ENCODE results near the gene ATP7B. TPM values are rescaled to one million over a fixed set of nuclear protein-coding genes. Genes with fewer than 3 reads are reported as not detected.

Gene ATP7B
- total RNA-seq, 1 donor from 2014 or later: 0.91 TPM

- Mint-ChIP-seq H3K27ac (no peak overlapping the region), H3K4me1 (ENCODE audit: low read depth) (no peaks in the 10 kb centered on the region), H3K4me3 (ENCODE audit: low read depth) (no peak overlapping the region), H3K36me3 (ENCODE audit: low read depth) (no peaks in the 10 kb centered on the region), H3K9me3 (no peaks in the 10 kb centered on the region), H3K27me3 (ENCODE audit: low read depth) (peaks cover 26% of the 10 kb centered on the region)
- no peak for DNase-seq (ENCODE audit: low spot score)
- intact Hi-C loops (cut with micrococcal nuclease): no loop called here
Measured at GRCh38 chr13:52003541-52003940, 7.7 kb downstream of the ATP7B start.

GRCh38 chr13:52002361-52002760 is 8.9 kb downstream of the ATP7B start:
- intact Hi-C loops (cut with micrococcal nuclease): no loop called here
- peaks cover 22% of the 10 kb centered on the region for H3K27me3 Mint-ChIP-seq (ENCODE audit: low read depth)
- H3K4me1 Mint-ChIP-seq (ENCODE audit: low read depth): no peaks in the 10 kb centered on the region
- no peak overlapping the region for H3K4me3 Mint-ChIP-seq (ENCODE audit: low read depth)
- H3K9me3 Mint-ChIP-seq: no peaks in the 10 kb centered on the region
- H3K36me3 Mint-ChIP-seq (ENCODE audit: low read depth): no peaks in the 10 kb centered on the region
- DNase-seq (ENCODE audit: low spot score): no peak
- H3K27ac Mint-ChIP-seq: no peak overlapping the region

GRCh38 chr13:52001120-52001731 is 10.0 kb downstream of the ATP7B start:
- no peak for DNase-seq (ENCODE audit: low spot score)
- no peak overlapping the region for H3K27ac Mint-ChIP-seq
- H3K4me1 Mint-ChIP-seq (ENCODE audit: low read depth): no peaks in the 10 kb centered on the region
- no peak overlapping the region for H3K4me3 Mint-ChIP-seq (ENCODE audit: low read depth)
- H3K36me3 Mint-ChIP-seq (ENCODE audit: low read depth): no peaks in the 10 kb centered on the region
- H3K27me3 Mint-ChIP-seq (ENCODE audit: low read depth): peaks cover 24% of the 10 kb centered on the region
- H3K9me3 Mint-ChIP-seq: no peaks in the 10 kb centered on the region
- intact Hi-C loops (cut with micrococcal nuclease): loop anchor here (2.0 kb wide), 1 partner anchor 126 kb away; no protein-coding TSS in a partner anchor

- Mint-ChIP-seq H3K27me3 (ENCODE audit: low read depth) (peaks cover 22% of the 10 kb centered on the region), H3K9me3 (no peaks in the 10 kb centered on the region), H3K4me3 (ENCODE audit: low read depth) (no peak overlapping the region), H3K27ac (no peak overlapping the region), H3K4me1 (ENCODE audit: low read depth) (peaks cover 1% of the 10 kb centered on the region), H3K36me3 (ENCODE audit: low read depth) (no peaks in the 10 kb centered on the region)
- intact Hi-C loops (cut with micrococcal nuclease): loop anchor here (2.0 kb wide), 1 partner anchor 127 kb away; no protein-coding TSS in a partner anchor
- no peak for DNase-seq (ENCODE audit: low spot score)
Measured at GRCh38 chr13:51999921-52000320, 11.3 kb downstream of the ATP7B start.

- H3K36me3 Mint-ChIP-seq (ENCODE audit: low read depth): no peaks in the 10 kb centered on the region
- H3K27ac Mint-ChIP-seq: no peak overlapping the region
- intact Hi-C loops (cut with micrococcal nuclease): no loop called here
- DNase-seq (ENCODE audit: low spot score): no peak
- H3K27me3 Mint-ChIP-seq (ENCODE audit: low read depth): peaks cover 24% of the 10 kb centered on the region
- H3K4me1 Mint-ChIP-seq (ENCODE audit: low read depth): peaks cover 1% of the 10 kb centered on the region
- H3K4me3 Mint-ChIP-seq (ENCODE audit: low read depth): no peak overlapping the region
- no peaks in the 10 kb centered on the region for H3K9me3 Mint-ChIP-seq
Measured at GRCh38 chr13:51999510-51999911, 11.7 kb downstream of the ATP7B start.

- no peaks in the 10 kb centered on the region for H3K9me3 Mint-ChIP-seq
- H3K4me3 Mint-ChIP-seq (ENCODE audit: low read depth): no peak overlapping the region
- no peak for DNase-seq (ENCODE audit: low spot score)
- intact Hi-C loops (cut with micrococcal nuclease): no loop called here
- H3K4me1 Mint-ChIP-seq (ENCODE audit: low read depth): peaks cover 1% of the 10 kb centered on the region
- no peaks in the 10 kb centered on the region for H3K36me3 Mint-ChIP-seq (ENCODE audit: low read depth)
- no peak overlapping the region for H3K27ac Mint-ChIP-seq
- H3K27me3 Mint-ChIP-seq (ENCODE audit: low read depth): peaks cover 25% of the 10 kb centered on the region
Measured at GRCh38 chr13:51998723-51999509, 12.3 kb downstream of the ATP7B start.

- DNase-seq (ENCODE audit: low spot score): no peak
- Mint-ChIP-seq H3K4me1 (ENCODE audit: low read depth) (peaks cover 1% of the 10 kb centered on the region), H3K4me3 (ENCODE audit: low read depth) (no peak overlapping the region), H3K9me3 (no peaks in the 10 kb centered on the region), H3K27me3 (ENCODE audit: low read depth) (peaks cover 25% of the 10 kb centered on the region), H3K27ac (no peak overlapping the region), H3K36me3 (ENCODE audit: low read depth) (no peaks in the 10 kb centered on the region)
- intact Hi-C loops (cut with micrococcal nuclease): no loop called here
Measured at GRCh38 chr13:51997641-51998330, 13.5 kb downstream of the ATP7B start.

- intact Hi-C loops (cut with micrococcal nuclease): no loop called here
- H3K27me3 Mint-ChIP-seq (ENCODE audit: low read depth): peaks cover 25% of the 10 kb centered on the region
- H3K4me1 Mint-ChIP-seq (ENCODE audit: low read depth): peaks cover 1% of the 10 kb centered on the region
- H3K9me3 Mint-ChIP-seq: no peaks in the 10 kb centered on the region
- H3K4me3 Mint-ChIP-seq (ENCODE audit: low read depth): no peak overlapping the region
- H3K36me3 Mint-ChIP-seq (ENCODE audit: low read depth): no peaks in the 10 kb centered on the region
- no peak overlapping the region for H3K27ac Mint-ChIP-seq
- DNase-seq (ENCODE audit: low spot score): no peak
Measured at GRCh38 chr13:51997186-51997585, 14.1 kb downstream of the ATP7B start.

GRCh38 chr13:51996641-51997040 is 14.6 kb downstream of the ATP7B start:
- H3K27me3 Mint-ChIP-seq (ENCODE audit: low read depth): peaks cover 25% of the 10 kb centered on the region
- no peaks in the 10 kb centered on the region for H3K36me3 Mint-ChIP-seq (ENCODE audit: low read depth)
- H3K4me3 Mint-ChIP-seq (ENCODE audit: low read depth): no peak overlapping the region
- intact Hi-C loops (cut with micrococcal nuclease): no loop called here
- peaks cover 1% of the 10 kb centered on the region for H3K4me1 Mint-ChIP-seq (ENCODE audit: low read depth)
- no peak overlapping the region for H3K27ac Mint-ChIP-seq
- no peaks in the 10 kb centered on the region for H3K9me3 Mint-ChIP-seq
- DNase-seq (ENCODE audit: low spot score): no peak

GRCh38 chr13:51995677-51996551 is 15.3 kb downstream of the ATP7B start:
- no peak overlapping the region for H3K27ac Mint-ChIP-seq
- H3K9me3 Mint-ChIP-seq: no peaks in the 10 kb centered on the region
- no peaks in the 10 kb centered on the region for H3K36me3 Mint-ChIP-seq (ENCODE audit: low read depth)
- intact Hi-C loops (cut with micrococcal nuclease): no loop called here
- H3K4me1 Mint-ChIP-seq (ENCODE audit: low read depth): peaks cover 1% of the 10 kb centered on the region
- DNase-seq (ENCODE audit: low spot score): no peak
- H3K4me3 Mint-ChIP-seq (ENCODE audit: low read depth): no peak overlapping the region
- peaks cover 25% of the 10 kb centered on the region for H3K27me3 Mint-ChIP-seq (ENCODE audit: low read depth)

GRCh38 chr13:51993713-51994112 is 17.5 kb downstream of the ATP7B start:
- Mint-ChIP-seq H3K9me3 (no peaks in the 10 kb centered on the region), H3K4me3 (ENCODE audit: low read depth) (no peak overlapping the region), H3K36me3 (ENCODE audit: low read depth) (no peaks in the 10 kb centered on the region), H3K4me1 (ENCODE audit: low read depth) (peaks cover 1% of the 10 kb centered on the region), H3K27me3 (ENCODE audit: low read depth) (peaks cover 17% of the 10 kb centered on the region), H3K27ac (no peak overlapping the region)
- intact Hi-C loops (cut with micrococcal nuclease): no loop called here
- DNase-seq (ENCODE audit: low spot score): no peak

- H3K4me3 Mint-ChIP-seq (ENCODE audit: low read depth): no peak overlapping the region
- H3K27me3 Mint-ChIP-seq (ENCODE audit: low read depth): peaks cover 29% of the 10 kb centered on the region
- no peaks in the 10 kb centered on the region for H3K4me1 Mint-ChIP-seq (ENCODE audit: low read depth)
- no peak overlapping the region for H3K27ac Mint-ChIP-seq
- intact Hi-C loops (cut with micrococcal nuclease): no loop called here
- H3K9me3 Mint-ChIP-seq: no peaks in the 10 kb centered on the region
- no peak for DNase-seq (ENCODE audit: low spot score)
- H3K36me3 Mint-ChIP-seq (ENCODE audit: low read depth): no peaks in the 10 kb centered on the region
Measured at GRCh38 chr13:51988988-51989618, 22.1 kb downstream of the ATP7B start.
